GM12892 (cell line): ENCODE data around the gene CHRD.

Experiments used
- POLR2A ChIP-seq: IDR thresholded peaks from 2 replicates; pipeline ENCODE4 v1.6.1; 2011; ENCODE audit warnings: low read depth, low read length, control low read depth
- POLR2AphosphoS5 ChIP-seq: IDR thresholded peaks from 2 replicates; pipeline ENCODE4 v1.6.1; 2011; ENCODE audit warnings: low read depth, low read length, control low read depth
- TAF1 ChIP-seq: IDR thresholded peaks from 2 replicates; pipeline ENCODE4 v1.6.1; 2011; ENCODE audit warnings: low read depth, mild to moderate bottlenecking, control low read depth, low read length, borderline replicate concordance

- TF ChIP-seq POLR2A (no peak), POLR2AphosphoS5 (no peak), TAF1 (no peak)
Observed at GRCh38 chr3:184346480-184347190, 33.2 kb upstream of the CHRD start.
